ENCODE measurements around the gene HTRA3. TPM values are rescaled to one million over a fixed set of nuclear protein-coding genes. Genes with fewer than 3 reads are reported as not detected.

HTRA3 gene
- total RNA-seq, 2 experiments from 2014 or later: not detected

DNA sequence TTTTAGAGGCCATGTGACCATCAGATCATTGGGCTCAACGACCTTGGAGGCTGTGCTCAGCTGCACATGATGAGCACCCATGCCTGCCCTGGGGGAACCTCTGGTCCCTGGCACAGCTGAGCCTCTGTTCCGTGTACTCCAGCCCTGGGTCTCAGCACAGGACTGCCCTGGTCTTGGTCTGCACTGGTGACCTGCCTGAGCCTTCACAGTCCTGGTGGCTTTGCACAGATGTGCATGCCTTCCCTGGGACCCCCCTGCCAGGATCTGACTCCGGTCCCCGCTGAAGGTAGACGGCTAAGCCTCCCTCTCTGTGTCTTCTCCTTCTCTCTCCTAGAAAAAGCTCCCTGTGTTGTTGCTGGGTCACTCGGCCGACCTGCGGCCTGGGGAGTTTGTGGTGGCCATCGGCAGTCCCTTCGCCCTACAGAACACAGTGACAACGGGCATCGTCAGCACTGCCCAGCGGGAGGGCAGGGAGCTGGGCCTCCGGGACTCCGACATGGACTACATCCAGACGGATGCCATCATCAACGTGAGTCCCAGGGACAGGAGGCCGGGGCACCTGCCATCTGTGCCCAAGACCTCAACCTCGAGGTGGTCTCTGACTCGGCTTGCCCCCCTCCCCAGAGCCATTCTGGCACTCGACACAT is 21.6 kb downstream of the HTRA3 start:
- Histone ChIP-seq H3K4me1 (ENCODE audit: insufficient read depth, low read length) (no peaks in the 10 kb centered on the region), H3K27ac (ENCODE audit: low read depth in 1 of 2, low read length in 2 of 2) (no peak overlapping the region), H3K36me3 (ENCODE audit: insufficient read depth, low read length) (no peaks in the 10 kb centered on the region), H3K4me3 (ENCODE audit: low read length) (no peak overlapping the region), H3K27me3 (ENCODE audit: control insufficient read depth in 1 of 2, insufficient read depth in 2 of 2, low read length in 2 of 2) (no peaks in the 10 kb centered on the region), H3K9me3 (ENCODE audit: control insufficient read depth in 1 of 2, insufficient read depth in 1 of 2, low read length in 2 of 2) (peaks cover 4% of the 10 kb centered on the region in 2 experiments)
- ChIA-PET CTCF (no interaction called here), POLR2A (no interaction called here)
- TF ChIP-seq, protein P1, sequence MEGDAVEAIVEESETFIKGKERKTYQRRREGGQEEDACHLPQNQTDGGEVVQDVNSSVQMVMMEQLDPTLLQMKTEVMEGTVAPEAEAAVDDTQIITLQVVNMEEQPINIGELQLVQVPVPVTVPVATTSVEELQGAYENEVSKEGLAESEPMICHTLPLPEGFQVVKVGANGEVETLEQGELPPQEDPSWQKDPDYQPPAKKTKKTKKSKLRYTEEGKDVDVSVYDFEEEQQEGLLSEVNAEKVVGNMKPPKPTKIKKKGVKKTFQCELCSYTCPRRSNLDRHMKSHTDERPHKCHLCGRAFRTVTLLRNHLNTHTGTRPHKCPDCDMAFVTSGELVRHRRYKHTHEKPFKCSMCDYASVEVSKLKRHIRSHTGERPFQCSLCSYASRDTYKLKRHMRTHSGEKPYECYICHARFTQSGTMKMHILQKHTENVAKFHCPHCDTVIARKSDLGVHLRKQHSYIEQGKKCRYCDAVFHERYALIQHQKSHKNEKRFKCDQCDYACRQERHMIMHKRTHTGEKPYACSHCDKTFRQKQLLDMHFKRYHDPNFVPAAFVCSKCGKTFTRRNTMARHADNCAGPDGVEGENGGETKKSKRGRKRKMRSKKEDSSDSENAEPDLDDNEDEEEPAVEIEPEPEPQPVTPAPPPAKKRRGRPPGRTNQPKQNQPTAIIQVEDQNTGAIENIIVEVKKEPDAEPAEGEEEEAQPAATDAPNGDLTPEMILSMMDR (IDR thresholded peaks at IDR 0.05): no peak
- intact Hi-C loops (cut with DNase I, micrococcal nuclease): no loop called here
- Mint-ChIP-seq H3K27ac (no peak overlapping the region), H3K9me3 (no peaks in the 10 kb centered on the region), H3K27me3 (no peaks in the 10 kb centered on the region), H3K36me3 (ENCODE audit: low read depth) (no peaks in the 10 kb centered on the region), H3K4me1 (ENCODE audit: low read depth) (no peaks in the 10 kb centered on the region), H3K4me3 (no peak overlapping the region)
- DNase-seq (no peak), ATAC-seq (ENCODE audit: poor library complexity) (no peak)

DNA sequence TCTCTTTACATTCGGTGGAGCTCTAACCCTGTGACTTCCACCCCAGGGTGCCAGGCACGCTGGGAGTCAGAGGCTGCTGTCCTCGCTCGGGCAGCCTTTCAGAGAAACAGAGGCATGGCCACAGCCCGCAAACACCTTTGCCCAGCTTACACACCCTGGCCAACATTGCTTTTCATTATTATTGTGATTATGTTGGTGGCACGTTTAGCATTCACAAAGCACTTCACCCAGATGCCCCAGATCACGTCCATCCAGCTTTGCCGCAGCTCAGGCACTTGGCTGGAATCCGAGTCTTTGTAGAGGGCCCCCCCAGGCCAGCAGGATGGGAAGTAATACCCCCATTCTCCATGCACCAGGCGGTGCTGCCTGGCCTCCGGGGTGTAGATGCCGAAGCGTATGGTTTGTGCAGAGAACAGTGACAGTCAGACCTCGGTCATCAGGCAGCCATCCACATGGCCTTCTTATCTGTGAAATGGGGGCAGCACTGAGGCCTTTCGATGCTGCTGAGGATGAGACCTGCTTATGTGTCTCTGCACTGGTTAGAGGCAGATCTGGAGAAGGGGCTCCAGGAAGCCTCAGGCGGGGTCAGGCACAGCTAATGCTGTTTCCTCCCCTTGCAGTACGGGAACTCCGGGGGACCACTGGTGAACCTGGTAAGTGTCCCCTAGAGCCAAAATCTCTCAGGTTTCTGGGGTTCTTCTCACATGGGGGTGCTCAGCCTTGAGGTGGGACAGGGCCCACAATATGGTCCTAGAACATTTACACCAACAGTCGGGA is 22.3 kb downstream of the HTRA3 start:
- H3K9me3 Mint-ChIP-seq: no peaks in the 10 kb centered on the region
- ATAC-seq (ENCODE audit: poor library complexity): no peak
- POLR2A ChIA-PET: no interaction called here

DNA sequence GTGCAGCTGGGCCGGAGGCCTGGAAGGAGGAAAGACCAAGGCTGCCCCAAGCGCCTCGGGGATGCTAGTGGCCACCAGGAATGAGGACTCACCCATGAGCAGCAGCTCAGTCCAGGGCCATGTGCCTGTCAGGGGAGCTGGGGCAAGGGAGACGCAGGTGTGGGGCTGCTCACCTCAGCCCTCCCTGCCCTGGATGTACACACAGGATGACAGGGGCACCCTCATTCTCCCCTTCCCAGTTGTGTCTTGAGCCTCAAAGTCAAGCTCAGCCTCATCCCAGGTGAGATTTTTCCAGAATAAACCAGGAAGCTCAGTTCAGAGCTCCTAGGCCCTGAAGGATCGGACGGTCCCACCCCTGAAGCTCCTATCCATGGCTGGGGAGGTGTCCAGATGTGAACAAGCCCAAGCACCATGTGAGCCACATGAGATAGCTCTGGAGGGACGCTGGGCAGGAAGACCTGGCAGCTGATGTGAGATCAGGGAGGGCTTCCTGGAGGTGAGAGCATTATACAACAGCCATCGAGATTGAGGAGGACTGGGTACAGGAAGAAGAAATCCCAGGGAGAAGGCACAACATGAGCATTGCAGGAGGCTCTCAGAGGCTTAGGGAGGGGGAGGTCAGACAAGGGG is 23.0 kb downstream of the HTRA3 start:
- intact Hi-C loops (cut with DNase I, micrococcal nuclease): no loop called here
- H3K4me3 Mint-ChIP-seq: no peak overlapping the region
- H3K27ac Mint-ChIP-seq: no peak overlapping the region
- H3K4me1 ChIP-seq (ENCODE audit: insufficient read depth, low read length): no peaks in the 10 kb centered on the region
- no peak overlapping the region for H3K27ac ChIP-seq (ENCODE audit: low read depth in 1 of 2, low read length in 2 of 2)
- no peaks in the 10 kb centered on the region for H3K9me3 Mint-ChIP-seq
- CTCF ChIA-PET: no interaction called here
- POLR2A ChIA-PET: no interaction called here
- no peaks in the 10 kb centered on the region for H3K4me1 Mint-ChIP-seq (ENCODE audit: low read depth)
- DNase-seq (no peak), ATAC-seq (ENCODE audit: poor library complexity) (no peak)
- no peak overlapping the region for H3K4me3 ChIP-seq (ENCODE audit: low read length)
- peaks cover 4% of the 10 kb centered on the region in 2 experiments for H3K9me3 ChIP-seq (ENCODE audit: control insufficient read depth in 1 of 2, insufficient read depth in 1 of 2, low read length in 2 of 2)
- TF ChIP-seq, protein P1 (IDR thresholded peaks at IDR 0.05): no peak
- no peaks in the 10 kb centered on the region for H3K36me3 Mint-ChIP-seq (ENCODE audit: low read depth)
- H3K27me3 ChIP-seq (ENCODE audit: control insufficient read depth in 1 of 2, insufficient read depth in 2 of 2, low read length in 2 of 2): no peaks in the 10 kb centered on the region
- no peaks in the 10 kb centered on the region for H3K27me3 Mint-ChIP-seq
- no peaks in the 10 kb centered on the region for H3K36me3 ChIP-seq (ENCODE audit: insufficient read depth, low read length)

More for the DNA sequence above, 22.3 kb downstream of the HTRA3 start:
- Histone ChIP-seq H3K4me1 (ENCODE audit: insufficient read depth, low read length) (no peaks in the 10 kb centered on the region), H3K27me3 (ENCODE audit: control insufficient read depth in 1 of 2, insufficient read depth in 2 of 2, low read length in 2 of 2) (no peaks in the 10 kb centered on the region), H3K9me3 (ENCODE audit: control insufficient read depth in 1 of 2, insufficient read depth in 1 of 2, low read length in 2 of 2) (peaks cover 4% of the 10 kb centered on the region in 2 experiments), H3K27ac (ENCODE audit: low read depth in 1 of 2, low read length in 2 of 2) (no peak overlapping the region), H3K36me3 (ENCODE audit: insufficient read depth, low read length) (no peaks in the 10 kb centered on the region), H3K4me3 (ENCODE audit: low read length) (no peak overlapping the region)
- Mint-ChIP-seq H3K27ac (no peak overlapping the region), H3K36me3 (ENCODE audit: low read depth) (no peaks in the 10 kb centered on the region), H3K27me3 (no peaks in the 10 kb centered on the region), H3K4me3 (no peak overlapping the region), H3K4me1 (ENCODE audit: low read depth) (no peaks in the 10 kb centered on the region)
- no peak for DNase-seq
- CTCF ChIA-PET: no interaction called here
- TF ChIP-seq, protein P1 (IDR thresholded peaks at IDR 0.05): no peak
- intact Hi-C loops (cut with DNase I, micrococcal nuclease): no loop called here
